ENCODE data around the gene SLC41A3.
"Not testable (repeated sequence)": the region's sequence is repeated elsewhere in the genome, so short reads cannot be mapped to it uniquely, and the experiment has no call there.

Gene SLC41A3

DNA sequence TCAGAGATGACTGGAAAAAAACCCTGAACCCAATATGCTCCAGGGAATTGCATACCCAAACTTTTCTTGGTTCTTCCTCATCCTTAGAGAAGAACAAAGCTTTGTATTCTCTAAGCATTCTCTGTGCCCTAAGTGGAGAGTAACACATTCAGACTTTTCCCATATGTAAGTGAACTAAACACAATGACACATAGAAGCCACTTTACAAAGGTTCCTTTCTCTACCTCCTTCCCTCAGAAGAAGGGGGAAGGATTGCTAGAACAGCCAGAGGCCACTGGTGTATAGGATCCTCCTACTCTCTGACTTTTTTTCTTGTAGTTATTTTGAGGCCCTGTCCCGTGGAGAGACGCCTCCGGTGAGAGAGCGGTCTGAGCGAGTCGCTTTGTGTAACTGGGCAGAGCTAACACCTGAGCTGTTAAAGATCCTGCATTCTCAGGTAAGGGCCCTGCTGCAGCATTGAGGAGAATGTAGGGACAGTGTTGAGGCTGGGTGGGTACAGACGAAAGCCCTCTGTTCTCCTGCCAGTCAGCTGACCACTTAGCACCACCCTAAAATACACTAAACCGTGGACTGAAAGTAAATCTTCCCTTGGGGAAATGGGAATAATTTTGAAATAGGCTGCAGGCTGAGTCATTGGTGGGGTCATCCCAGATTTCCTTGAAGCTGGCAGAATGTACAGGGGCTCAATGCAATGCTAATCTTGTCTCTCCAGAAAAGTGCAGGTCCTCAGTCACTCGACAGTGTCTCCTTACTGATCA is 108.5 kb downstream of the SLC41A3 start:
- not testable (repeated sequence) for DNase-seq

DNA sequence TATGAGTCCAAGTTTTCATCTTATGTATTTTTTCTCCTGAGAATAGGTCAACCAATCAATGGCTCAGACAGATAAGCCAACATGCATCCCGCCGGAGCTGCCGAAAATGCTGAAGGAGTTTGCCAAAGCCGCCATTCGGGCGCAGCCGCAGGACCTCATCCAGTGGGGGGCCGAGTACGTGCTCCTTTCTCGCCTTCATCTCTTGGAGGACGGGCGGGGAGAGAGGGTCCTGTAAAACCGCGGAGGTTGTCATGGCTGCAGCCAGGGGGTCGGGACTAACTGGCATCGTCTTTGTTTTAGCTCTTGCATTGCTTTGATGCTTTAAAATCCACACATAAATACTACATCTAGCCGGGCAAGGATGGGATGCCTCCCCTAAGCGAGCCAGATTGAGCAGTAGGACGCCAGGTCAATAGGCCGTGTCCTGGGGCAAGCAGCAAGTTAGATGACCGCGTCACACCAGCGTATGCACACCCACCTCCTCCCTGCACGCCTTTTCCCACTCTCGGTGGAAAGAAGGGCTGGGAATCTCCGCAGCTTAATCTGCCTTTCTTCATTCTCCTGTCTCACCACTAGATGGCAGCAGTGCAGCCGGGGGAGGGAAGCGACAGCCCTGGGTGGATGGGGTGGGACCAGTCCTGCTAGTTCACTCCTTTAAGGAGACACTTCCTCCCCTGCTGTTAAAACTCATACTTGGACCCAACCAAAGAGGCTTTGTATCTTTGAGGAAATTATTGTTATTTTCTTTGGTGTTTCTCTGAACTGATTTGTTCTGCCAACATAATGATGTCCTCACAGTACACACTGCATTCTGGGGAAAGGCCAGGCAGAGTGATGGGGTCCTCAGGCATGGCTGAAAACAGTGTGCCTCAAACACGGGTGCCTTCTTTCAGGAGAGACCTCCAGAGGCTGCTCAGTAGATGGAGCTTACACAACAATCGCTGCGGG is 111.7 kb downstream of the SLC41A3 start:
- not testable (repeated sequence) for DNase-seq

DNA sequence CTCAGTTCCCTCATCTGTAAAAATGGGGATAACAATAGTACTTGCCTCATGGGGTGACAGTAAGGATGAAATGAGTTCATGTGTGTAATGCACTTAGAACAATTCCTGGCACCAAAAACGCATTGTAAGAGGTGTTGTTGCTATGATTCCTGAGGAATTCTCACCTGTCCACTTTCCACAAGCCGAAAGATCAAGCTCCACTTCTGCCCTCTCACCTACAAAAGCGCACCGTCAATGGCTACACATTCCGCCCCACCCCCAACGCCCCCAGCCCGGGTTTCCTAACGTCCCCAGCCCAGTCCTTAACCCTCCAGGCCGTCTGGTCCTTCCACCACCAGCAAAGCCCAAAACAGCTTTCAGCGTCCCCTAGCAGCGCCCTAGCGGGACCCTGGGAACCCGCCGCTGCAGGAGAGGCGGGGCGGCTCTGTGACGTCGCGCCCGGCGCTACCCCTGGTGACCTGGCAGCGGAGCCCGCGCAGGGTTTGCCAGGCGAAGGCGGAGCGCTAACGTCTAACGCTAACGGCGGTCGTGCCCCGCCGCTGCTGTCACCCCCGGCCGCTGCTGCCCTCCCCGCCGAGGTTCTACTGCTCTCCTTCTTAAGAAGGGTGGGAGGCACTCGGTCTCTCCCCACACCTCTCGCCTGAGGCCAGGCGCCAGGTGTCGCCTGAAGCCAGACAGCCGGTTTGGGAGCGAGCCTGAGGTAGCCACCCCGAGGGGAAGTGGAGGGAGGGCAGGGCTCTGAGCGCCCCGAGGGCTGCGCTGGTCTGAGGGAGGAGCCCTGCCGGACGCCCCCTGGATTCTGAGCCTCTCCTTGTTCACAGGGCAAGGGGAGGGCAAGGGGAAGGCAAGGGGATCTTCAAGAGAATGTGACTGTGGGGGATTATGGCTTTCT is 115.0 kb downstream of the SLC41A3 start, which contains the start of gene ROPN1B:
ROPN1B (plus strand) TSS at position 478 of the 892 bp plus-strand sequence. CDS start 2,877 bp downstream, outside the sequence.
- DNase-seq = not testable (repeated sequence)

DNA sequence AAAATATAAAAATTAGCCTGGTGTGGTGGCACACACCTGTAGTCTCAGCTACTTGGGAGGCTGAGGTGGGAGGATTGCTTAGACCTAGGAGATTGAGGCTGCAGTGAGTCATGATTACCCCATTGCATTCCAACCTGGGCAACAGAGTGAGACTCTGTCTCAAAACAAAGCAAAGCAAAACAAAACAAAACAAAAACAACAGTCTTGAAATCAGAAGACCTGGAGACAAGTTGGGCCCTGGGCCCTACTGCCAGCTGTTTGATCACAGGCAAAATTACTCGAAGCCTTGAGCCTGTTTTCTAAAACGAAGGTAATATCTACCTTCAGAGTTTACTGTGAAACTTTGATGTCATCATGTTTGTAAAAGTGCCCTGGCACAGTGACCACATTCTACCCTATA is 115.8 kb downstream of the SLC41A3 start:
- DNase-seq = not testable (repeated sequence)

DNA sequence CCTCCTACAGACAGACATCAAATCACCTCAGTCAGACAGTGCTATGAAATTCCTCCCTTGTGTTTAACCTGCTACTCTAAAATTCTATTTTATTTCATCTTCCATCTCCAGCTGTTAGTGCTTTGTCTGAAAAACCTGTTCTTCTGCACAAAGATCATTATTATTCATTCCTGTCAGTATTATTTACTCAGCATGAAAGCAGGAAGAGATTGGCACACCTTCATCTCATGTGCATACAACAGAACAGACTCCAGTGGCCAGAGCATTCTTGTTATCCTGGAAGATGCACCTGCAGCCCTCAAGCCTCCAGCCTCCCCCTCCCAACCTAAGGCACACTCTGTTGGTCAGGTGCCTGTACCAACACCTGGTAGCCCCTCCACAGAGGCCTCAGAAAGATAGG is 116.8 kb downstream of the SLC41A3 start:
- no peak for DNase-seq

DNA sequence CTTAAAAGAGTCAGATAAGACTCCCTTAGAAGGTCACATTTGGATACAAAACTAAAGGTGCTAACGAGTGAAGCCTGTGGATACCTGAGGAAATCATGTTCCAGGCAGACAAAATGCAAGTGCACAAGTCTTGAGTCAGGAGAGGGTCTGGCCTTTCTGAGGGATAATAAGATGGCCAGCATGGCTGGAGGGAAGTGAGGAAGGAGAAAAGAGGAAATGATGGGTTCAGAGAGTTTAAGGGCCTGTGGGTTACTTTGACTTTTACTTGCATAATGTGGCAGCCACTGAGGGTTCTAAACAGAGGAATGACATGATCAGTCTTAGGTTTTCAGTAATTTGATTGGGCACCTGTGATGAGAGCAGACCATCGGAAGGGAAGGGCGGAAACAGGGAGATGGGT is 118.4 kb downstream of the SLC41A3 start:
- DNase-seq = no peak

DNA sequence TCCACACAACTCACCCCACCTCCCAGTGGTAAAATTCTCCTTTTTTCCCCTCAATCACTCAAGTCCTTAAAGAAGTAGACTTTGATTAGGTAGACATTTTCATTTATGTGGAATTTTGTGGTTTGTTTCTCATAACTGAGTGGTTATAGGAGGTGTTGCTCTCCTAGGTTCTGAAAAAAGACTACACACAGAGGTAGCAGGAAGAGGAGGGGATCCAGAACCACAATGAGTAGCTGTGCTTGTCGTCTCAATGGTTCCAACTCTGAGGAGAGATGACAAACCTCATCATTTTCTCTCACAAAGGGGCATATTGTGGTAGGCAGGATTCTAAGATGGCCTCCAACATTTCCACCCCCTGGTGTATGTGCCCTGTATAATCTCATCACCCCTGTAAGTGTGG is 120.1 kb downstream of the SLC41A3 start:
- not testable (repeated sequence) for DNase-seq

DNA sequence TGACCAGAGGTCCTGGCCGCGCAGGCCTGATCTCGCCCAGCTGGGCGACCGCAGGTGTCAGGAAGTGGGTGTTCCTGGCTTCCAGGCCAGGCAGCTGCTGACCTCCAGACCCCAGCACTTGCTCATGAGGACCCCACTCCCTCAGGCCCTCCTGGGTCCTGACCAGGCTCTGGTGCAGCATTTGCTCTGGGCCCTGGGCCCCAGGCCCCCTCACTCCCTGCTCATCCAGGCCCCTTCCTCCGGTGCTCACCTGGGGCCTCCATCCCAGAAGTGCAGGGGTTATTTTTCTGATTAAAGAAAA is 122.7 kb downstream of the SLC41A3 start:
- DNase-seq = no peak

DNA sequence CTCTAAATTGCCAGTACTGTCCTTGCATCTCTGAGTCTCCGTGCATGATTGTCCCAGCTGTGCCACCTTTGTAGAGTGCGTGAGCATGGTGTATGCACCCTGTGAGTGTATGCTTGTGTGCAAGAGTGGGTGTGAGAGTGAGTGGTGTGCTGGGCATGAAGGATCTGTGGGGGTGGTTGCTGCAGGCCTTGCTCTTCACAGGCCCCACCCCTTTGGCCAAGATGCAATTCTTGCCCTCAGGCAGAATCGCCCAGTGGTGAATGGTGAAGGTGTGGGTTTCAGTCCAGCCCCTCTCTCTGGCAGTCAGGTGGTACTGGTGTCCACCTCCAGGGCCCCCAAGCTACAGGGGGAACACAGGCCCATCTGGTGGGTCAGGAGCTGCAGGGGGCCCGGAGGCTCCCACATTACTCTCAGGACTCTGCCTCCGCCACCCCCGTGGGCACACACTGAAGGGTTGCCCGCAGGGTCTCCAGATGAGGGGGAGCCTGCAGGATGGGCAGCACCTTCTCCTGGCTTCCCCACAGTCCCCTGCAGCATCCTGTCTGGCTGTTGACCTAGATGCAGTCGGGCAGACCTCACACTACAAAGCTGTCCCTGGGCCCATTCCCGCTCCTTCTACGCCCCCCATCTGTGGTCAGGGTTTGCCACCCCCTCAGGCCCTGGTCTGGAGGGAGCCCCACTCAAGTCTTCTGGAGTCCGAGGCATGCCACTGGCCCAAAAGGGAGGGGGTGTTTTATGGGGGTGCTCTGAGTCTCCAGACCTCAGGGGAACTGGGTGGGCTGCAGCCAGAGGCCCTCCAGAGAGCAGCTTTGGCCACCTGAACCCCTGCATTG is 123.3 kb downstream of the SLC41A3 start:
- no peak for DNase-seq

DNA sequence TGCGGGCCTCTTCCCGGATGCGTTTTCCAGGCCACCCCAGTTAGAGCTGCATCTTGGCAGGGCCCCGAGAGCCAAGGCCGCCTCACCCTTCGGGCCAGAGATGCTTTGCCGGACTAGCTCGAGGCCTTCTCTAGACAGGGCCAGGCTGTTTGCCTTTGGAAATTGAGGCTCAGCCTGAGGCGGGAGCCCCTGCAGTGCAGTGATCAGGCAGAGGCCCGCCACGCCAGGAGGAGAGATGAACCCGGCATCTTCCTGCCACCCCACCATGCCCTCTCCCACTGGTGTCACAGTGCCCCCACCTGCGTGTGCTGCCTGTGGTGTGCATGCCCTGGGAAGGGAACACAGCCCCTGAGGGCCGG is 123.9 kb downstream of the SLC41A3 start:
- DNase-seq = no peak

DNA sequence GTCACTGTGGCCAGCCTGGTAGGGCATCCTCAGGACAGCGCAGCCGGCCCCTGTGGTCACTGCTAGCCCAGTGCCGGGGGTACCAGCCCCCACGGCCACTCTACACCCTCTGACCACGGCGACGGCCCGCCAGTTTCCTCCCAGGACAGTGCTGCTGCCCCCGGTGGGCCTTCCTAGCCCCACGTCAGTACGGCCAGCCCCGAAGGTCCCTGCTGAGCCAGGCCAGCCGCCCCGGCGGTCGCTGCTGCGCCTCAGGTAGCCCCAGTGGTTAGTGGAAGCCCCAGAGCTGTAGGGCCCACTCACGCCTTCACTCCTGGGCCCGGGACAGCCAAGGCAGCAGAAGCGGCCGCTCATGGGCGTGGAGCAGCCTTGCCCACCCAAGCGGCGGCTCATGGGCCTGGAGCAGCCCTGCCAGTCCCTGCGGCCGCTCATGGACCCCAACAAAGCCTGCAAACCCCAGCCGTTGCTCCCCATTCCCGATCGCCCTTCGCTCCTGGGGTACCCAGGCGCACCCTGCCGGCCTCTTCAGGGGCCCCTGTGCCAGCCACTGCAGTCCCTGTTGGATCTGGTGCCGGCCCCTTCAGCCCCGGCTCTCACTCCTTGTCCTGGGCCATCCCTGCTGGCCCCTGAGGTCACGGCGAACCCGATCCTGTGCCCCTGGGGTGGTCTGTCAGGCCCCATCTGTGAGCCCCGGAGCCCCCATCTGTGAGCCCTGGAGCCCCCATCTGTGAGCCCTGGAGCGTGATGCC is 124.4 kb downstream of the SLC41A3 start:
- DNase-seq = no peak

DNA sequence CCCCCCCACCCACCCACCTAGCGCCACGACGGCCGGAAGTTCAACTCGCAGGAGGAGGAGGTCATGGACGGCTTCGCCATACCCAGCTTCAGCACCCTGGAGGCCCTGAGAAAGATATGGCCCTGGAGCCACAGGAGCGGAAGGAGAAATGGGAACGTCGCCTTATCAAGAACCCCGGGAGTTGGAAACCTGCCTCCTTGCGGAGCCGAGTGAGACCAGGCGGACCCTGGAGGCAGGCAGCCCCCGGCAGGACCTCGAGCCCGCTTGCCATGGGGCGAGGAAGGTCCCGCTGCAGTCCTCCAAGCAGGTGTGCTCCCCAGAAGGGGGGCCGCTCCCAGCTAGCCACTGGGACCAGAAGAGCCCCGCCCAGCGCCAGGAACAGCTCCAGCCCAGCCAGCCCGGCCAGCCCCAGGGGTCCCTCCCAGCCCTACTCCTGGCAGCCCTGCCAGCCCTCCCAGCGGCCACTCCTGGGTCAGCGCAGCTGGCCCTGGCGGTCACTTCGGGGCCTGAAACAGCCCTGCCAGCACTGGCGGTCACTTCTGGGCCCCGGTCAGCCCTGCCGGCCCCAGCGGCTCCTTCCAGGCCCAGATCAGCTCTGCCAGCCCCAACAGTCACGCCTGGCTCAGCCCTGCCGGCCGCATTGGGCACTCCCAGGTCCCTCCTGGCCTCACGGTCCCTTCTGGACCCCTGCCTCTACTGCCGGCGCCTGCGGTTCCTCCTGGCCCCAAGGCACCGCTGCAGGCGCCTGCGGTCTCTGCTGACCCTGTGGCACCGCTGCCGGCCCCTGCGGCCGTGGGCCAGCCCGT is 125.2 kb downstream of the SLC41A3 start:
- DNase-seq = no peak

DNA sequence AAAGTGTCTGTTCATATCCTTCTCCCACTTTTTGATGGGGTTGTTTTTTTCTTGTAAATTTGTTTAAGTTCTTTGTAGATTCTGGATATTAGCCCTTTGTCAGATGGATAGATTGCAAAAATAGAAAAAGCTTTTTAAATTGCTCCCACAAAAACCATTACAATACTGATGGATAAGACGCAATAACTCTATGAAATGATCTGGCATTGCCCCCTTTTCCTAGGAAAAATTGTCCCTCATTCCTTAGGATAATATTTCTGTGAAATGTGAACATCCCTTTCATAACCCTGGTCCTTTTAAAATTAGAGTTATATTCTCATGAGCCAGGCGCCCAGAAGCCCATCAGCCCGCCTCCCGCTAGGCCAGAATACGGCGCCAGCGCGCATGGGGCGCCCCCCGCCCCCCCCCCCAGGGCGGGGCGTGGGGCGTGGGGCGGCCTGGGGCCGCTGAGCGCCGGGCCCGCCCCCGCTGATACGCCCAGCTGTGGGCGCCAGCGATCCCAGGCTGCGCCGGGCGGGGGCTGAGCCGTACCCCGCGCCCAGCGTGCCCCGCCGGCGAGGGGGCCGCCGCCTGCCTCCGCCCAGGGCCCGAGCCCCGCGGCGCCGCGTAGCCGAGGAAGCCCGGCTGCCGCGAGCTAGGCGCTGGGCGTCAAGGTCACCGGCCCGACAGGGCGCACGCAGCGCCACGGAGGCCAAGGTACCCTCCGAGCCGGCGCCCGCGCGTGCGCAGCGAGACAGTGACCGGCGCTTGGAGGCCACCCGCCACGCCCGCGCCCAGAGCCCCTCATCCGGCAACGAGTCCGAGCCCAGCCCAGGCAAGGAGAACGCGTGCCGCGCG is 126.0 kb downstream of the SLC41A3 start:
- DNase-seq = no peak

DNA sequence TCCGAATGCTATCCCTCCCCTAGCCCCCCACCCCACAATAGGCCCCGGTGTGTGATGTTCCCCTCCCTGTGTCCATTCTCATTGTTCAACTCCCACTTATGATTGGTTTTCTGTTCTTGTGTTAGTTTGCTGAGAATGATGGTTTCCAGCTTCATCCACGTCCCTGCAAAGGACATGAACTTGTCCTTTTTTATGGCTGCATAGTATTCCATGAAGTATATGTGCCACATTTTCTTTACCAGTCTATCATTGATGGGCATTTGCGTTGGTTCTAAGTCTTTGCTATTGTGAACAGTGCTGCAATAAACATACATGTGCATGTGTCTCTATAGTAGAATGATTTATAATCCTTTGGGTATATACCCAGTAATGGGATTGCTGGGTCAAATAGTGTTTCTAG is 126.9 kb downstream of the SLC41A3 start:
- not testable (repeated sequence) for DNase-seq

Measured in cortex of kidney (tissue), 1 donor.